CD4-positive, alpha-beta T cell treated with Interleukin-10 for 1 hour (primary cell): Measurements from ENCODE around the gene IGF2R.
"Not testable (repeated sequence)": the region's sequence is repeated elsewhere in the genome, so short reads cannot be mapped to it uniquely, and the experiment has no call there.

ENCODE experiments used
- DNase-seq: peaks from one replicate; pipeline ENCODE4 v3.0.0-alpha.2; 2020

Gene IGF2R

GRCh38 chr6:159997498-159998101 is 28.7 kb downstream of the IGF2R start:
- DNase-seq: no peak

GRCh38 chr6:159998538-159998937 is 29.7 kb downstream of the IGF2R start:
- no peak for DNase-seq

GRCh38 chr6:159999240-159999671 is 30.4 kb downstream of the IGF2R start:
- no peak for DNase-seq

- DNase-seq: no peak
These were observed 31.4 kb downstream of the IGF2R start for GRCh38 chr6:160000280-160000704.

- not testable (repeated sequence) for DNase-seq
These were observed 32.1 kb downstream of the IGF2R start for GRCh38 chr6:160000893-160001427.

- no peak for DNase-seq
These were observed 34.0 kb downstream of the IGF2R start for GRCh38 chr6:160002882-160003281.

GRCh38 chr6:160004018-160004417 is 35.1 kb downstream of the IGF2R start:
- DNase-seq: no peak

- DNase-seq: no peak
These were observed 35.7 kb downstream of the IGF2R start for GRCh38 chr6:160004419-160005175.

- DNase-seq: no peak
These were observed 36.3 kb downstream of the IGF2R start for GRCh38 chr6:160005211-160005610.

GRCh38 chr6:160005861-160006540 is 37.1 kb downstream of the IGF2R start:
- no peak for DNase-seq

GRCh38 chr6:160007145-160007544 is 38.3 kb downstream of the IGF2R start:
- no peak for DNase-seq

- no peak for DNase-seq
These were observed 38.7 kb downstream of the IGF2R start for GRCh38 chr6:160007611-160008010.

GRCh38 chr6:160010067-160010466 is 41.2 kb downstream of the IGF2R start:
- DNase-seq: no peak

GRCh38 chr6:160013987-160014868 is 45.3 kb downstream of the IGF2R start:
- DNase-seq: peak; percentile 40

- no peak for DNase-seq
These were observed 45.9 kb downstream of the IGF2R start for GRCh38 chr6:160014869-160015182.

- DNase-seq: peak; percentile 33
These were observed 47.1 kb downstream of the IGF2R start for GRCh38 chr6:160015778-160016684.

GRCh38 chr6:160022101-160022500 is 53.2 kb downstream of the IGF2R start:
- no peak for DNase-seq

GRCh38 chr6:160022793-160023192 is 53.9 kb downstream of the IGF2R start:
- DNase-seq: no peak

- no peak for DNase-seq
These were observed 55.3 kb downstream of the IGF2R start for GRCh38 chr6:160024152-160024551.

GRCh38 chr6:160027076-160027475 is 58.2 kb downstream of the IGF2R start:
- no peak for DNase-seq

- no peak for DNase-seq
These were observed 59.0 kb downstream of the IGF2R start for GRCh38 chr6:160027931-160028330.
